ACC112 (cell line): ENCODE results near the gene C16orf82.

Experiments
- H2AFZ ChIP-seq: fragments of 200-600 bp; sonication (generic); one replicate; pipeline ENCODE4 v1.6.0; 2017; ENCODE audit warnings: antibody characterized with exemption, low read length; ENCODE audit not compliant: unreplicated experiment
- H3K27ac ChIP-seq: fragments of 200-600 bp; sonication (generic); 2 replicates; pipeline ENCODE4 v1.5.1; 2014; ENCODE audit warnings: low read depth, mild to moderate bottlenecking, antibody characterized with exemption, low read length, moderate library complexity
- H3K27me3 ChIP-seq: fragments of 200-600 bp; sonication (generic); 2 replicates; pipeline ENCODE4 v1.6.1; 2014; ENCODE audit warnings: mild to moderate bottlenecking, antibody characterized with exemption, low read length, moderate library complexity, mixed read lengths; ENCODE audit not compliant: insufficient read depth
- H3K36me3 ChIP-seq: fragments of 200-600 bp; sonication (generic); 2 replicates; pipeline ENCODE4 v1.6.1; 2016; ENCODE audit warnings: mild to moderate bottlenecking, antibody characterized with exemption, low read length, moderate library complexity, mixed read lengths; ENCODE audit not compliant: insufficient read depth
- H3K4me1 ChIP-seq: fragments of 200-600 bp; sonication (generic); one replicate; pipeline ENCODE4 v1.6.1; 2016; ENCODE audit warnings: low read length, mixed read lengths; ENCODE audit not compliant: insufficient read depth, unreplicated experiment, control insufficient read depth
- H3K4me3 ChIP-seq: fragments of 200-600 bp; sonication (generic); 2 replicates; pipeline ENCODE4 v1.5.1; 2014; ENCODE audit warnings: mild to moderate bottlenecking, low read depth, low read length
- H3K79me2 ChIP-seq: fragments of 200-600 bp; sonication (generic); one replicate; pipeline ENCODE4 v1.6.0; 2016; ENCODE audit warnings: low read length; ENCODE audit not compliant: control insufficient read depth, unreplicated experiment, insufficient read depth

C16orf82 gene

GRCh38 chr16:27066668-27067537, at the start of gene C16orf82:
Gene C16orf82 (plus strand): TSS chr16:27066927.
- H3K36me3 ChIP-seq, result no peaks in the 10 kb centered on the region
- H3K27ac ChIP-seq, result no peak within 1 kb of the TSS
- no peak within 1 kb of the TSS for H3K4me3 ChIP-seq
- H3K79me2 ChIP-seq, result no peaks in the 10 kb centered on the region
- no peak within 1 kb of the TSS for H2AFZ ChIP-seq
- no peaks in the 10 kb centered on the region for H3K4me1 ChIP-seq
- no peaks in the 10 kb centered on the region for H3K27me3 ChIP-seq

- H3K36me3 ChIP-seq, result no peaks in the 10 kb centered on the region
- H2AFZ ChIP-seq, result no peak overlapping the region
- H3K79me2 ChIP-seq, result no peaks in the 10 kb centered on the region
- H3K27ac ChIP-seq, result no peak overlapping the region
- H3K4me3 ChIP-seq, result no peak overlapping the region
- no peaks in the 10 kb centered on the region for H3K27me3 ChIP-seq
- no peaks in the 10 kb centered on the region for H3K4me1 ChIP-seq
These were observed 46.7 kb upstream of the C16orf82 start for GRCh38 chr16:27020031-27020430.

- Histone ChIP-seq H3K36me3 (no peaks in the 10 kb centered on the region), H2AFZ (no peak overlapping the region), H3K27ac (no peak overlapping the region), H3K4me1 (no peaks in the 10 kb centered on the region), H3K4me3 (no peak overlapping the region), H3K27me3 (no peaks in the 10 kb centered on the region), H3K79me2 (no peaks in the 10 kb centered on the region)
These were observed 42.7 kb upstream of the C16orf82 start for GRCh38 chr16:27024010-27024409.

GRCh38 chr16:27025581-27025980, 41.1 kb upstream of the C16orf82 start:
- Histone ChIP-seq H3K27ac (no peak overlapping the region), H3K4me3 (no peak overlapping the region), H3K27me3 (no peaks in the 10 kb centered on the region), H2AFZ (no peak overlapping the region), H3K36me3 (no peaks in the 10 kb centered on the region), H3K79me2 (no peaks in the 10 kb centered on the region), H3K4me1 (no peaks in the 10 kb centered on the region)

GRCh38 chr16:27027971-27028370, 38.8 kb upstream of the C16orf82 start:
- no peaks in the 10 kb centered on the region for H3K27me3 ChIP-seq
- H3K4me3 ChIP-seq, result no peak overlapping the region
- H2AFZ ChIP-seq, result no peak overlapping the region
- H3K79me2 ChIP-seq, result no peaks in the 10 kb centered on the region
- no peaks in the 10 kb centered on the region for H3K4me1 ChIP-seq
- H3K36me3 ChIP-seq, result no peaks in the 10 kb centered on the region
- H3K27ac ChIP-seq, result no peak overlapping the region

GRCh38 chr16:27028591-27029110, 38.1 kb upstream of the C16orf82 start:
- Histone ChIP-seq H3K4me1 (no peaks in the 10 kb centered on the region), H3K79me2 (no peaks in the 10 kb centered on the region), H3K4me3 (no peak overlapping the region), H3K36me3 (no peaks in the 10 kb centered on the region), H3K27ac (no peak overlapping the region), H2AFZ (no peak overlapping the region), H3K27me3 (no peaks in the 10 kb centered on the region)

- Histone ChIP-seq H3K27me3 (no peaks in the 10 kb centered on the region), H2AFZ (no peak overlapping the region), H3K36me3 (no peaks in the 10 kb centered on the region), H3K4me1 (no peaks in the 10 kb centered on the region), H3K4me3 (no peak overlapping the region), H3K79me2 (no peaks in the 10 kb centered on the region), H3K27ac (no peak overlapping the region)
These were observed 37.2 kb upstream of the C16orf82 start for GRCh38 chr16:27029525-27029924.

- H3K79me2 ChIP-seq, result no peaks in the 10 kb centered on the region
- H3K36me3 ChIP-seq, result no peaks in the 10 kb centered on the region
- no peak overlapping the region for H3K4me3 ChIP-seq
- H2AFZ ChIP-seq, result no peak overlapping the region
- no peaks in the 10 kb centered on the region for H3K27me3 ChIP-seq
- no peak overlapping the region for H3K27ac ChIP-seq
- no peaks in the 10 kb centered on the region for H3K4me1 ChIP-seq
These were observed 33.3 kb upstream of the C16orf82 start for GRCh38 chr16:27033281-27033979.

- Histone ChIP-seq H3K79me2 (no peaks in the 10 kb centered on the region), H2AFZ (no peak overlapping the region), H3K36me3 (no peaks in the 10 kb centered on the region), H3K4me1 (no peaks in the 10 kb centered on the region), H3K27ac (no peak overlapping the region), H3K27me3 (no peaks in the 10 kb centered on the region), H3K4me3 (no peak overlapping the region)
These were observed 26.0 kb upstream of the C16orf82 start for GRCh38 chr16:27040732-27041131.

- no peak overlapping the region for H3K4me3 ChIP-seq
- H3K36me3 ChIP-seq, result no peaks in the 10 kb centered on the region
- H3K27ac ChIP-seq, result no peak overlapping the region
- no peak overlapping the region for H2AFZ ChIP-seq
- no peaks in the 10 kb centered on the region for H3K27me3 ChIP-seq
- H3K79me2 ChIP-seq, result no peaks in the 10 kb centered on the region
- H3K4me1 ChIP-seq, result no peaks in the 10 kb centered on the region
These were observed 19.7 kb upstream of the C16orf82 start for GRCh38 chr16:27046958-27047518.
